ENCODE measurements around the gene ANAPC16. TPM values are rescaled to one million over a fixed set of nuclear protein-coding genes. Genes with fewer than 3 reads are reported as not detected.

Gene ANAPC16
- total RNA-seq, 2 donors from 2014 or later: 40.9 to 59.4 TPM

GRCh38 chr10:72260239-72260975 lies 44.6 kb downstream of the ANAPC16 start:
- WGBS, 2 donors: 30 to 31% methylated on average over 10 to 18 of the region's 19 CpGs
- TF ChIP-seq CTCF (IDR thresholded peaks at IDR 0.05) (no peak), POLR2A (IDR thresholded peaks at IDR 0.05) (peak in 2 of 3 donors; percentile 9 to 32)
- DNase-seq (peak; percentile 65 to 80 (median 72)), ATAC-seq (peak; percentile 59)
- intact Hi-C loops (cut with DNase I): no loop called here
- Histone ChIP-seq H3K4me3 (no peak overlapping the region), H3K9me3 (no peaks in the 10 kb centered on the region), H3K4me1 (peaks cover 75% of the 10 kb centered on the region), H3K27me3 (no peaks in the 10 kb centered on the region), H3K36me3 (replicated peaks in 1 of 2; ENCODE audit: insufficient read depth in 1 of 2, low read depth in 2 of 2) (no peaks in the 10 kb centered on the region), H3K27ac (peak overlapping the region; percentile 47 to 71 (median 70))

GRCh38 chr10:72260976-72261783 lies 45.4 kb downstream of the ANAPC16 start:
- no peaks in the 10 kb centered on the region for H3K9me3 ChIP-seq
- intact Hi-C loops (cut with DNase I): no loop called here
- H3K36me3 ChIP-seq (replicated peaks in 1 of 2; ENCODE audit: insufficient read depth in 1 of 2, low read depth in 2 of 2): no peaks in the 10 kb centered on the region
- peak overlapping the region; percentile 9 to 71 (median 70) for H3K27ac ChIP-seq
- H3K4me3 ChIP-seq: no peak overlapping the region
- no peak for TF ChIP-seq CTCF (IDR thresholded peaks at IDR 0.05)
- TF ChIP-seq POLR2A (IDR thresholded peaks at IDR 0.05): peak in 2 of 3 donors; percentile 5 to 32
- ATAC-seq: peak; percentile 3
- WGBS, 2 donors: 13 to 42% methylated on average over 5 to 26 of the region's 30 CpGs
- peaks cover 68% of the 10 kb centered on the region for H3K4me1 ChIP-seq
- DNase-seq: no peak
- no peaks in the 10 kb centered on the region for H3K27me3 ChIP-seq

- H3K4me1 ChIP-seq: peaks cover 60% of the 10 kb centered on the region
- H3K27ac ChIP-seq: peak overlapping the region in 3 of 4 donors; percentile 69 to 71 (median 70)
- peak in 1 of 4 donors; percentile 52 for DNase-seq
- peak; percentile 23 for ATAC-seq
- intact Hi-C loops (cut with DNase I): no loop called here
- no peaks in the 10 kb centered on the region for H3K9me3 ChIP-seq
- H3K4me3 ChIP-seq: no peak overlapping the region
- 90 to 95% methylated on average over 7 of the region's 7 CpGs for WGBS, 2 donors
- H3K36me3 ChIP-seq (replicated peaks in 1 of 2; ENCODE audit: insufficient read depth in 1 of 2, low read depth in 2 of 2): no peaks in the 10 kb centered on the region
- TF ChIP-seq CTCF (IDR thresholded peaks at IDR 0.05): no peak
- TF ChIP-seq POLR2A (IDR thresholded peaks at IDR 0.05): no peak
- no peaks in the 10 kb centered on the region for H3K27me3 ChIP-seq
Measured at GRCh38 chr10:72261784-72262404, 46.1 kb downstream of the ANAPC16 start.

- Histone ChIP-seq H3K36me3 (replicated peaks in 1 of 2; ENCODE audit: insufficient read depth in 1 of 2, low read depth in 2 of 2) (no peaks in the 10 kb centered on the region), H3K27ac (peak overlapping the region; percentile 68 to 82 (median 77)), H3K4me1 (peaks cover 54% of the 10 kb centered on the region), H3K4me3 (no peak overlapping the region), H3K9me3 (no peaks in the 10 kb centered on the region), H3K27me3 (no peaks in the 10 kb centered on the region)
- 18 to 36% methylated on average over 6 of the region's 6 CpGs for WGBS, 2 donors
- TF ChIP-seq CTCF (IDR thresholded peaks at IDR 0.05) (no peak), POLR2A (IDR thresholded peaks at IDR 0.05) (peak in 2 of 3 donors; percentile 41 to 50)
- peak; percentile 87 to 95 (median 94) for DNase-seq
- intact Hi-C loops (cut with DNase I): no loop called here
- peak; percentile 82 for ATAC-seq
Measured at GRCh38 chr10:72263613-72264241, 47.9 kb downstream of the ANAPC16 start.
